ENCODE results near the gene POLL.

POLL gene

DNA sequence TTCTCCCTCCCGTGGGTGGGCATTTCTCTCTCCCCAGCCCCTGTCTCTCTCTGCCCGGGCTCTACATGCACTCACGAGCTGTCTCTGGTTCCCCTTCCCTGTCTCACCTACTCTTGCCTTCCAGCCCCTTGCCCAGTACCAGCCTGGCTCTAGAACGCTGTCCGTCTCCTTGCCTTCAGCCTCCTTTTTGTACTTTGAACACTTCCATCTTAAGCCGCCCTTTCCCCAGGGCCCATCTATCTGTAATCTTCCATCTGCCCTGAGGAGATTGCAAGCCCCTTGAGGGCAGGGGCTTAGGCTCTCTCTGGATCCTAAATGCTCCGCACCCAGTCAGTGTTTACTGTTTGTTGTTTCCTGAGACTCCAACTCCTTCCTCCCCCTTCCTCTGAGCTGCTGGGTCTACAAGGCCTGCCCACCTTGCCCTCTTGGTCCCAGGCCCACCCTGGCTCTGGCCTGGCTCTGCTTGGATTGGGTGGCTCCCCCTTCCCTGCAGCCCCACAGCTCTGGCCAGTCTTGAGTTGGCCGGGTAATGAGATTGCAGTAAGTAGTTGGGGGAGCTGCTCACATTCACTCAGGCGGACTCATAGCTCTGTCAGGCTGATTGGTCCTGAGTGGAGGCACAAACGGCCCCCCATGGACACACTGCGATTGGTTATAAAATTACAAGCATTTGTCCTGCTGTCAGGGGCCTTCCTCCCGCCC, 28.3 kb downstream of the POLL start:
- DNase-seq, result no peak

DNA sequence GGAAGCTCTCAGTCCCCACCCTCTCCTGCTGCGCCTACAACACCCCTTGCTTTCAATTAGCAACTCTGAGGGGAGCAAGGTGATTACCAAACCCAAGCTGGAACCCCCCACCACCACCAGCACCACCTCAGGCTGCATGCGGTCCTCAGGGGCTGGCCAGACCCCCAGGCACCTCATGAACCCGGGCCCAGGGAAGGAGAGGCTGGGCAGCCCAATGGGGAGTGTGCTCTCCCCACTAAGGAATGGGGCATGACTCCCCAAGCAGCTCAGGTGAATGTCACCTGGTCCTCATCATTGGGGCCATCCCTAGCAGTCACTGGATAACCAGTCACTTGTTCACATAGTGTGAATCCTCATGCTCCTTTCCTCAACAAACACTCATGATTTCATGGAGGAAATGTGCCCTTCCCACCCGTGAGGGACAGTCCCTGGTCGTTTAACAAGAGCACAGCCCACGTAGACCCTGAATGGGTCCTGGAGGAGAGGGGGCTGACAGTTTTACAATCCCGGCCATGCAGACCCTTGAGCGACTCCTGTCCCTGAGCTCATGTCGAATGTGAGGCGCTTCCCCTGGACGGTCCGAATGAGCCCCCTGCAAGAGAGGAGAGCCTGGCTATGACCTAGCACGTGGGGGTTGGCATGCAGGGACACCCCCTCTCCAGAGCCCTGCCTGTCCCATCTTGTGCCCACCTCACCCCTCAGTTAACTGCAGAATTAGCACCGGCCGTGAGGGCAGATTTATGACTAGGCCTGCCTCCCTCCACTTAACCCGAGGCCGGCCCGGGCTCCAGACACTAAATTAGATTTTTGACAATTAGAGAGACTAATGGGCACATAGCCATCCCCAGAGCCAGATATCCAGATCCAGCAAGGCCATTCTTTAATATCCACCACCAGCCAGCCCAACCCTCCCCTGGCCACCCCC, 29.1 kb downstream of the POLL start:
- no peak for DNase-seq

DNA sequence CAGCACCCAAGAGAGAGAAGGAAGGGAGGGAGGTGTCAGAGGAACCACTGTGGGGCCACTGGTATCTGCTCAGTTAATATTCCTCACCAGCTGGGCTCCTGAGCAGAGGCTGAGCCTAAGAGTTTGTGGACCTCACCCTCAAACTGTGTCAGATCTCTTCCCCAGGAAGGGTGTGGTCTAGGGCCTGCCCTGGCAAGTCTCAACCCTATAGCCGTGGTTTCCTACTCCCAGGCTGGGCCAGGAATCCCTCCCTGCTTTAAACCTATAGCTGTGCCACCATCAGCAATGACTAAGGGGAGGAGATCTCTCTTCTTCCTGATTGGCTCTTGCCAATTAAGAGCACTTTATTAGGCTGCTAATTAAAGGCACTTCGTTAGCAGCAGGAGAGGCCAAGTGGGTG, 29.9 kb downstream of the POLL start:
- no peak for DNase-seq

DNA sequence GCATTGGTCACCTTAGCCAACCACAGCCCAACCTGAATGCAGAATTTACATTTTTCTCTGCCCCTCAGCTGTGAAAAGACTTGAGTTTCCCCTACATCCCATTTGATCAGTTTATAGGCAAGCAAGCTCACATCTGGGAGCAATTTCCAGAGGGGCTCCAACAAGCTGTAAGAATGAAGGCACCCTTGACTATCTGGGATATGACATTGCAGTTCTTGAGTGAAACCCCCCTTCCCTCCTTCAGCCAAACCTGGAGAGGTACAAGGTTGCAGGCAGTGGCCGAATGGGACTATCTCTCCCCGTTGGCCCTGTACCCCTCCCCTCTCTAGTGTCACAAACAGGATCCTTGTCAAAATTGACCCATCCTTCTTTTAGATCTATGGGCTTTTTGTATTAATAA, 30.5 kb downstream of the POLL start:
- no peak for DNase-seq

DNA sequence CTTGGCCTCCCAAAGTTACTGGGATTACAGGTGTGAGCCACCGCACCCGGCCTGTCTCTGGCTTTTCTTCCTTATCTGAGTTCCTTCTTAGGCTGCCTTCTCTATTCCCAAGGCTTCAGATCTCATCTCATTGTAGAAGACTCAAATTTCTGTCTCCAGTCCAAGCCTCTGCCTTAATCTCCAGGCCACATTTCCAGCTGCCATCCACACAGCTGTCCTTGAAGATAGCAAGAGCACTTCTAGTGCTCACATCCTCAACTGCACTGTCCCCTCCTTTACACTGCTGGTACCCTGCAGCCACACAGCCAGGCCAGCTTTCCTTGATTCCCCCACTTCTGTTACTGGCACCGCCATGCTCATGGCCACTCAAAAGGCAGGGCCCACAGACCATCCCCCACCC, 35.6 kb downstream of the POLL start:
- DNase-seq, result no peak

DNA sequence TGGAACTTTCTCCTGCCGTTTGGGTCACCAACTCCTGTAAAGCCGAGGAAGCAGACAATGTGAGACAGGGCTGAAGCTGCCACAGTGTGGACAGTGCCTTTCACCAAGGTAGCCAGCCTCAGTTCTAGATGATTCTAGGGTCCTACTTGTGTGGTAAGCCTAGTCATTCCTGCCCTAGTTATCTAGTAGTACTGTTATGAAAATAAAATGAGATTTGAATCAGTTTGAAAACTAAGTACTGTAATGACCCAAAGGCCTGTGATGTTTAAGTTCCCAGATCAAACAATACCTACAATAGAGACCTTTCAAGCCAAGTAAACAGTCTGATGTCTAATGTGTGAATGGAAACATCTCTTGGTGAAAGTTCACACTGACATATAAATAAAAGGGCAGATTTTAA, 37.1 kb downstream of the POLL start:
- DNase-seq, result no peak

DNA sequence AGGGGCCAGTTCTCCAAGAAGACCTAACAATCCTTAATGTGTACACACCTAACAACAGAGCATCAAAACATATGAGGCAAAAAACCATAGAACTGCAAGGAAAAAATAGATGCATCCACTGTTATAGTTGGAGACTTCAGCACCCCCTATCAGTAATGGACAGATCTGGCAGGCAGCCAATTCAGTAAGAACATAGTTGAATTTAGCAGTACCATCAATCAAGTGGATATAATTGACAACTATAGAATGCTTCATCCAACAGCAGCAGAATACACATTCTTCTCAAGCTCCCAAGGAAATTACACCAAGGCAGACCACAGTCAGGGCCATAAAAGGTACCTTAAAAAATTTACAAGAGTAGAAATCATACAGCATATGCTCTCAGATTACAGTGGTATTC, 42.2 kb downstream of the POLL start:
- DNase-seq, result no peak

DNA sequence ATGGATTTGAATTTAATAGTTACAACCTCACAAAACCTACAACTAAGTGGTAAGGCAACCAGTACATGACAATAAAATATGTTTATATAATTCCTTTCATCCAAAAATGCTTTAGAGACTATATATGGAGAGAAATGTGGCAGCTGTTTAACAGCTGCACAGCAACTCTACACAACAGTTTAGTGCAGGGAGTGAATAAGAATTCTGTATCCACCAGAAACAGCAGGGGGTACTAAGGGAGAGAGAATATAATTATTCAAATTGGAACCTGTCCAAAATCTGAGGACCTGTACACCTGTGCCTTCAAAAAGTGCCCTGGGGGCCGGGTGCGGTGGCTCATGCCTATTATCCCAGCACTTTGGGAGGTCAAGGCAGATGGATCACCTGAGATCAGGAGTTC, 49.6 kb downstream of the POLL start:
- DNase-seq, result no peak

DNA sequence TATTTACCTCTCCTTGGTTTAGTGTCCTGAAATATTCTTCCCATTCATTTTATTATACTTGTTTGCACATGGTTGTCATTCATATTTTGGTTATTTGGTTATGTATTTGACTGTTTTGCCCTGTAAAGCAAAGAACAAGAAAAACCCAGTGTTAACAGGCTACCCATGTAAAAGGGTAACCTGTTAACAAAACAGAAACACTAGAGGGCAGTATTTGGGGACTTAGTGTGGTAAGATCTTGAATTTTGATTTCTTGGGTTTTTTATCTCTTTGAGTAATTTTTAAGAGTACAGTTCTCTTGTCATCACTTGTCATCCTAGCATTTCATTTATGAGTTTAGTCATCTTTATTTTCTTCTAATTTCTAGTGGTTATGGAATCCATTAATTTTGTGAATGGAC, 51.3 kb downstream of the POLL start:
- no peak for DNase-seq

DNA sequence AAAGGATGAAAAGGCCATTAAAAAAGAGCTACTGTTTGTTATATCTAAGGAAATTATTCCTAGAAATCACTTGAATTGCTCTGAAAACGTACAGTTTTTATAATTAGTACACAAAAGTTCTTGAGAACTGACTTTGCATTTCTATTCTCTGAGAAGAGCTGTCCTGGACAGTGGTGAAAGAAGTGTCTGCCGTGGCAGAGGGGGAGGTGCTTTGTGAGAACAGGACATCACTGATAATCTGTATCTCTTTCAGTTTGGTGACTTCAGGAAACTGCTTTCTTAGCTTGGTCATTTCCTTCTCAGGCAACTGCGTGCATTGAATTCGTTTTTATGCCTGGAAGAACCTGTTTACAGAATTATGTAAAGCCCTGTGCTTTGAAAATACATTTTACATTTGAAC, 52.1 kb downstream of the POLL start:
- no peak for DNase-seq

DNA sequence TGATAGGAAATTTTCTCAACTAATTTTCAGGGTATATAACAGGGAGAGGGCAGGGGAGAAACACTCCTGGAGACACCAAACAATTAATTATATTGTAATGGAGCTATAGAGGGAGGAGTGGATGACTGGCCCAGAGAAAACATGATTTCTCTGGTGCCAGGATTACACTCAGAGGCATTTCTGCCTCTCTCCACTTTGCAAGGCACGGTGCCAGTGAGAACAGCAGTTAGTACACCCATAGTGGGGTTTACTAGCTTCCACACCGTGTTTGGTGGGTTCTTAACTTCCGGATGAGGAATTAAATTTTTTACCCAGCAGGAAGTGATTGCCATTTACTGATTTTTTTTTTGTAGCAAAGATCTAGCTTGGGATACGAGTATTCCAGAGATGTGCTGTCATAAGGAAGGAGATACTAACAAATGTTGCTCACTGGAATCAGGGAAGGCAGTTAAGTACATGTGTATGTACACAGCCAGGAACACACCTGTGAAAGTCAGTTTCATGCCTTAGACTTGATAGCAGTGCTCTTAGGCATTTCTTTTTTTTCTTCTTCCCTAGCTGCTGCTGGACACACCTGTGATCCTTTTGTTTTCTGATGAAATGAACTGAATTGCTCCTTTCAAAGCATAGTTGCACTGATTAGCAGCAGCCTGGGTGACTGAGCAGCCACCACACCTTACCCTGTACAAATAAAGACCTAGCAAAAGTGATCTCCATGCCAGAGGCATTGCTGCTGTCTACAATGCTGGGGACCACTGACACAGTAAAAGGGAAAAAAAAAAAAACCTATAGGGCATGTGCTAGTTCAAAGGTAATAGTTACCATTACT, 58.1 kb downstream of the POLL start:
- no peak for DNase-seq

DNA sequence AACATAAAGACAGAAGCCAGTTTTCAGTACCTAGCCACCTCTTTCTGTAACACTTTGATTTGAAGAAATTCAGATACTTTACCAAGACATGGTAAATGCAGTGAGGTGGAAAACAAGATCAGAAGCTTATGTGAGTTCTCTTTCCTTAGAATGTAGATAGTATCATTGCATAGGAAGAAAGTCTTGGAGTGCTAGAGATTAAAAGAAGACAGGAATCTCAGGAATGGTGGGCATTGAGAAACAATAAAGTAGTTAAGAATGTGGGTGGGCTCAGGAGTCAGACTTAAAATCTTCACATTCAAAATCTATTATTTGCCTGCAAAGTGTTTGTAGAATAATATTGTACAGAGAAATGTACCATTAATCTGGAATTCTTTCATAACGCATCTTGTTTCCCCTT, 58.9 kb downstream of the POLL start:
- no peak for DNase-seq
